ENCODE results near the gene SLC1A2. TPM values are rescaled to one million over a fixed set of nuclear protein-coding genes. Genes with fewer than 3 reads are reported as not detected.

The SLC1A2 gene
- total RNA-seq, 1 experiment from 2014 or later, result 0.50 TPM

GRCh38 chr11:35215945-35216344, 203.4 kb downstream of the SLC1A2 start:
- no peaks in the 10 kb centered on the region; a peak in 1 of 5 replicates for H3K9me3 Mint-ChIP-seq

More at GRCh38 chr11:35215945-35216344, 203.4 kb downstream of the SLC1A2 start:
- Histone ChIP-seq H3K27me3 (ENCODE audit: insufficient read depth, low read length) (no peaks in the 10 kb centered on the region), H3K23me2 (ENCODE audit: insufficient read length, low read depth, low read length, poor library complexity, severe bottlenecking) (no peaks in the 10 kb centered on the region), H3K18ac (ENCODE audit: insufficient read length, low read depth, low read length) (no peak overlapping the region), H3K23ac (ENCODE audit: insufficient read length, low read depth, low read length) (no peak overlapping the region), H3K4me2 (ENCODE audit: insufficient read depth, insufficient read length, low read length) (no peak overlapping the region), H3K79me2 (ENCODE audit: insufficient read depth, low read length) (no peaks in the 10 kb centered on the region), H2BK12ac (ENCODE audit: insufficient read length, low read depth, low read length) (no peak overlapping the region), H3T11ph (ENCODE audit: low read length) (no peak overlapping the region), H3K79me1 (ENCODE audit: insufficient read depth, low read depth, low read length, poor library complexity, severe bottlenecking) (no peaks in the 10 kb centered on the region), H4K5ac (ENCODE audit: insufficient read length, low read depth, low read length) (no peak overlapping the region), H3K9ac (ENCODE audit: extremely low read depth, insufficient read length, low read length) (no peak overlapping the region), H2BK5ac (ENCODE audit: insufficient read length, low read length) (no peak overlapping the region), H3K27ac (ENCODE audit: insufficient read length, low read depth, low read length) (no peak overlapping the region), H2AK5ac (ENCODE audit: insufficient read length, low read length) (no peak overlapping the region), H4K91ac (ENCODE audit: insufficient read length, low read depth, low read length) (no peak overlapping the region), H4K8ac (replicated peaks; ENCODE audit: insufficient read length, low read depth, low read length) (no peak overlapping the region), H3K9me3 (ENCODE audit: control insufficient read depth, low read depth, low read length) (no peaks in the 10 kb centered on the region), H3K4ac (ENCODE audit: low read depth, low read length) (no peak overlapping the region), H2BK20ac (ENCODE audit: low read depth, low read length, poor library complexity, severe bottlenecking) (no peak overlapping the region), H3K4me1 (ENCODE audit: insufficient read depth, low read length) (peaks cover 11% of the 10 kb centered on the region; the same call in 1 of the 2 replicates), H3K14ac (ENCODE audit: insufficient read depth, low read length) (no peak overlapping the region), H3K56ac (ENCODE audit: insufficient read length, low read depth, low read length) (no peak overlapping the region), H2AFZ (ENCODE audit: low read length) (no peak overlapping the region), H4K20me1 (ENCODE audit: control insufficient read depth, insufficient read depth, insufficient read length) (no peaks in the 10 kb centered on the region), H2BK120ac (ENCODE audit: low read depth, low read length, poor library complexity, severe bottlenecking) (no peak overlapping the region), H2BK15ac (ENCODE audit: low read depth, low read length) (no peak overlapping the region)
- Mint-ChIP-seq H3K27ac (no peak overlapping the region), H3K36me3 (ENCODE audit: insufficient read depth in 1 of 3, low read depth in 3 of 3) (no peaks in the 10 kb centered on the region; a peak in 2 of 7 replicates), H3K27me3 (ENCODE audit: low read depth) (no peaks in the 10 kb centered on the region), H3K4me3 (no peak overlapping the region), H3K4me1 (peaks cover 28 to 36% of the 10 kb centered on the region in 2 experiments)
- DNase-seq, result no peak
- TF ChIP-seq CTCF (conservative IDR thresholded peaks at IDR 0.05), result no peak

Data from H9 (cell line).